ENCODE measurements around the gene PRKAG1.

Gene PRKAG1

GRCh38 chr12:49032679-49033447 lies 14.3 kb upstream of the PRKAG1 start:
- DNase-seq: peak in 1 of 56 donors; percentile 24

- no peak for DNase-seq
Measured at GRCh38 chr12:49032276-49032675, 13.7 kb upstream of the PRKAG1 start.

GRCh38 chr12:49031573-49032161 lies 13.1 kb upstream of the PRKAG1 start:
- no peak for DNase-seq

GRCh38 chr12:49030714-49031572 lies 12.4 kb upstream of the PRKAG1 start:
- no peak for DNase-seq

GRCh38 chr12:49030119-49030518 lies 11.5 kb upstream of the PRKAG1 start:
- DNase-seq: no peak

GRCh38 chr12:49028666-49029275 lies 10.2 kb upstream of the PRKAG1 start:
- no peak for DNase-seq

GRCh38 chr12:49027846-49028555 lies 9.4 kb upstream of the PRKAG1 start:
- no peak for DNase-seq

GRCh38 chr12:49026678-49027480 lies 8.3 kb upstream of the PRKAG1 start:
- DNase-seq: peak in 13 of 56 donors; percentile 5 to 49 (median 33)

- DNase-seq: no peak
Measured at GRCh38 chr12:49026101-49026500, 7.5 kb upstream of the PRKAG1 start.

GRCh38 chr12:49025463-49025862 lies 6.9 kb upstream of the PRKAG1 start:
- DNase-seq: no peak

- no peak for DNase-seq
Measured at GRCh38 chr12:49024543-49024942, 6.0 kb upstream of the PRKAG1 start.

GRCh38 chr12:49023812-49024211 lies 5.2 kb upstream of the PRKAG1 start:
- no peak for DNase-seq

GRCh38 chr12:49022558-49023178 lies 4.1 kb upstream of the PRKAG1 start:
- no peak for DNase-seq

- DNase-seq: no peak
Measured at GRCh38 chr12:49021292-49021915, 2.8 kb upstream of the PRKAG1 start.

- DNase-seq: no peak
Measured at GRCh38 chr12:49020441-49020840, 1.9 kb upstream of the PRKAG1 start.

GRCh38 chr12:49019443-49020324 lies 1.1 kb upstream of the PRKAG1 start:
- DNase-seq: peak in 1 of 56 donors; percentile 17

- DNase-seq: no peak
Measured at GRCh38 chr12:49019120-49019430, 499 bp upstream of the PRKAG1 start.

GRCh38 chr12:49017891-49018260 lies 700 bp downstream of the PRKAG1 start:
- peak in 12 of 56 donors; percentile 10 to 51 (median 36) for DNase-seq
